NCI-H748 treated with DMSO at 0.1 percent for 48 hours (cell line): ENCODE data around the gene PLXNA2.
A peak's percentile ranks its signal among the peaks of the same experiment; 100 is the strongest.

ENCODE experiments used
- DNase-seq: peaks from one replicate; lab custom pipeline; 2025; lab: John Stamatoyannopoulos, UW

Gene PLXNA2

DNA sequence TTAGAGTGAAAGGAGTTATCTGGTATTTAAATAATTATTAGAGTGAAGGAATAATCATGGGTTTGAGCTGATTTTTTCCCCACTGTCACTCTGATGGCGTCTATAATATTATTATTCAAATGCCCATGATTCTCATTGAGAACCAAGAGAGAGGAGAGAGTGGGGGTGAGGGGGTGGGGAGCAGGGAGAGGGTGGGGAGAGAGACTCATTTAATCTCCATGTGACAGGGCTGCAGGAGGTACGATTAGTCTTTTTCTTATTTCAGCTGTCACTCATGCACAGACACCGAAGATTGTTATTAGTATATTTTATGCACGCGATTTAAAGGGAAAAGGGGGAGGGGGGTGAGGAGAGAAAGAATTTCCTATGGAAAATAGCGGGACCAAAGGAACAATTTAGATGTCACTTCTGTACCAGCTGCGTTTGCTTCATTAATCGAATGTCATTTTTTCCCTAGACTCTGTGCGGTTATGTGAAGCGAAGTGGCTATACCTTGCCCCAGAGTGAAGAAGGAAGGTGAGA lies 19.9 kb downstream of the PLXNA2 start:
- no peak for DNase-seq

GRCh38 chr1:208223136-208223535 lies 21.0 kb downstream of the PLXNA2 start:
- no peak for DNase-seq

- DNase-seq: no peak
These were observed 21.6 kb downstream of the PLXNA2 start for GRCh38 chr1:208222376-208223126.

DNA sequence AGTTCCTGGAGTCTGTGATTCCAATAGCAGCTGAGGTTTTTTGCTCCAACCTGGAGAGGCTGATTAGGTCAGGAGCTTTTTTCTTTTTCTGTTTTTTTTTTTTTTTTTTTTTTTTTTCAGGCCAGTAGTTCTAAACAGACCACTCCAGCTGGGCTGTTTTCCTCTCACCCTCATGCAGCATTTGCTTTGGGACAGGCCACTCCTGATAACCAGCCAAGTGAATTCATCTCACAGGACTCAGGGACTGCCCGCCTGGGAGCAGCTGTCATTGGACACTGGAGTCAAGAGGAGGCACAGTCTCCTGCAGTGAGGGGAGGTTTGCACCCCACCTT lies 22.9 kb downstream of the PLXNA2 start:
- DNase-seq: no peak

DNA sequence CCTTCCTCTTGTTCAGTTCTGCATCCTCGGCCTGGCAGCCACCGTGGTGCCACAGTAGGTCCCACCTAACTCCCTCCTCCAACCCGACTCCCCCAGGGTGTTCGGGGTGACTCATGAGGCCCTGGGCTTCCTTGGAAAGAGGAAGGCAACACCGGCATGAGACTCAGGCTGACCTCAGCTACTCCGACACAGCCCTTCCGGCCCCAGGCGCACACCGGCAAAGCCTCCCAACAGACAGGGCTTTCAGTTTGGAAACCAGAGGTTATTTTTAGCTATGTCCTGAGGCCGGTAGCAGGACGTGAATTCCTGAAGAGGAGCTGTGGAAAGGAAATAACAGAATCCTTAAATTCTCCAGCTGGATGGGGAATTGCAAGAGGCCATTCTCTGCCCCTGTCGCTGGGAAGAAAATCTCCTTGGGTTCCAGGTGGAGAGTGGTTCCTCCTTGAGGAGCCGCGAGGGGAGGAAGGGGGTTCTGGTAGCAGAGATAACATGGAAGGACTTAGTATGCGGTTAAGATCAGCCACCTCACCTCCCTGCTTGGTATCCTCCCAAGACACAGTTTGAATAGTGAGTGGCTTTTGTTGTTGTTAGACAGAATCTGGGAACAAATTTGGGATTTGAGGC lies 24.4 kb downstream of the PLXNA2 start:
- DNase-seq: no peak

- no peak for DNase-seq
These were observed 25.0 kb downstream of the PLXNA2 start for GRCh38 chr1:208219098-208219658.

DNA sequence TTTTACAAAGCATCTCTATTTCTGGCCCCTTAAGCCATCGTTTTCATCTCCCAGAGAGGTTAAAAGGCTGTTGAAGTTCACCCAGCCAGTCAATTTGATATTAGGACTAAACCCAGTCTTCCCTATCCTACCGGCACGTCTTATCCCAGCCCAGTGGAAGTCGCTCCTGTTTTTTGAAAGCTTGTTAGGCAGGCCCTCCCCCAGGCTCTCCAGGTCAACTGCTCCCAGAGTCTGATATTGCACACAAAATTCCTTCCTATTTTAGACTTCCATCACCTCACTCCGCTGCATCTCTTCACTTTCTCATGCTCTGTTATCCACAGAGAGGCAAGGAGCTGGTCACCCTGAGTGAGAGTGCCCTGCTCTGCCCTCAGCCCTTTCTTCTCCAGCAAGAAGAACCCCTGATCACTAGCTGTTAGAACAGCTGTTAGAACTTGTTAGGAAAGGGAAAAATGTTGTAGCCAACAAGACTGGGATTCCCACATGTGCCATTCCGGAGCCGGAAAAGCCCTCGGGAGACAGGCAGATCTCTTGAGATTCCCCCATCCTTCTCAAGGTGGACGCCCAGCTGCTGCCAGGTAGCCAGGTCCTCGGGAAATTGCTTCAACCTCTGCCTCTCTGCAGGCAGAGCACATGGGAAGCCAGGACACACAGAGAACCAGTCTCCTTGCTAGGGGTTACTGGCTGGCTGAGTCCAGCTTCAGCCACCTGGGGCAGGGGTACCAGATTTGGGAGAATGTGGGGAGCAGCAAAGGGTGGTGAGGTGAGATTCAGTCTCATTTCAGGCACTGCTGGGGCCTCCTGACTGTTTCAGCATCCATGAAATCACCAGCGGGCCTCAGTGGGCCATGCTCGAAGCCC lies 25.7 kb downstream of the PLXNA2 start:
- DNase-seq: no peak

DNA sequence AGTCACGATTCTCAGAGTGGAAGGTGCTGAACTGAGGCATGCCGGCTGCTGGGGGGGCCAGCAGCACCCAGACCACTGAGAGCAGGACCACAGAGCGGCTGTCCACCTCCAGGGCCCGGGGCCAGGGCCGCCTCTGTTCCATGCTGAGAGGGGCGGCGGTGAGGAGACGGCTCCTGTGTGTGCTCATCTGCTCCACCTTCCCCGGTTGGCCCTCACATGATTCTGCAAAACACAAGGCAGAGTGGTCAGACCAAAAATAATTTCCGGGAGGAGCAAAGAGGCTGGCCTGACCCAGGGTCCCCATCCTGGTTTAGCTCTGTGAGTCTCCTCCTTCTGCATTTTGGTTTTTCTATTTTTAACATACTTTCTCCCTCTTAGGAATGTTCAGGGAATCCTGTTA lies 26.4 kb downstream of the PLXNA2 start:
- DNase-seq: no peak

- DNase-seq: no peak
These were observed 27.4 kb downstream of the PLXNA2 start for GRCh38 chr1:208216806-208217205.

DNA sequence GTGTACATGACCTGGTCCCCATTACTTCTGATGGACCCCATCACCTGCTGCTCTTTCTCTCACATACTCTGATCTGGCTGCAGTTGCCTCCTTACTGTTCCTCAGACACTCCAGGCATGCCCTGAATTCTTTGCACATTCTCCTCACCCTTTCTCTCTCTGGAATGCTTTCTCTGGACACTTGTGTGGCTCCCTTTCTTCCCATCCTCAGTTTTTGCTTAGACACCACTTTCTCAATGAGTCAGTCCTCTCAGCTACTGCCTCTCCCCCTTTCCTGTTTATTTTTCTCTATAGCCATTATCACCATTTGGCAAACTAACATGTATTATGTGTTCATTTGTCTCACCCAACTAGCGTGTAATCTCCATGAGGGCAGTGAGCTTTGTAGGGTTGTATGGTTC lies 28.1 kb downstream of the PLXNA2 start:
- no peak for DNase-seq

DNA sequence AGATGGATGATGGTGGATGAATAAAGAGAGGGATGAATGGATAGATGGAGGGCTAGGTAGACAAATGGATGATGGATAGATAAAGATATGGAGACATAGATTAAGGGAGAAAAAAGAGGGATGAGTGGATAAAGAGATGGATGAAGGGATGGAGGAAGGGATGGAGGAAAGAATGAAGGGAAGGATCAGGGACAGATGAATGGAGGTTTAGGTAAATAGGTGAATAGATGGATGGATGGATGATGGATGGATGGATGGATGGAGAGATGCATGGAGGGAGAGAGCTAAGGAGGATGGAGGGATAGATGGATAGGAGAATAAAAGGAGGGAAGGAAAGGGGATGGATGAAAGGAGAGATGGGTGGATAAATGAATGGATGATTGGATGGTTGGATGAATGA lies 28.8 kb downstream of the PLXNA2 start:
- DNase-seq: no peak

- DNase-seq: no peak
These were observed 30.4 kb downstream of the PLXNA2 start for GRCh38 chr1:208213786-208214185.

DNA sequence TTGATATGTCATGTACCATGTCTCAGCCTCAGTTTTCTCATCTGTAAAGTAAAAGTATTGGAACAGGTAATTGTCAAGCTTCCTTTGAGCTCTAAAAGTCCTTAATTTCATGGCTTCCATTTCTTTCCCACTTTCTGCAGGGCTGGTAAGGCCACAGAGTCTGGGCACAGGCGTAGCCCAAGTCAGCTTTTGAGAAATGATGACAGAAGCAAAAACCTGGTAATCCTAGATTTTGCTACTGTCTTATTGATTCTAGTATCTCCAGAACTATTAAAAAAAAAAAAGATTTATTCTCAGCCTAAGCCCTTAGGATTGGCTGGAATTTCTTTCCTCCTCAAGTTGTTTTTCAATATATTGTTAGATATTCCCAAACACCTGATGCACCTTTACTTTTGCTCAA lies 31.3 kb downstream of the PLXNA2 start:
- no peak for DNase-seq

- DNase-seq: no peak
These were observed 32.0 kb downstream of the PLXNA2 start for GRCh38 chr1:208211921-208212843.

GRCh38 chr1:208209896-208210589 lies 34.1 kb downstream of the PLXNA2 start:
- no peak for DNase-seq

DNA sequence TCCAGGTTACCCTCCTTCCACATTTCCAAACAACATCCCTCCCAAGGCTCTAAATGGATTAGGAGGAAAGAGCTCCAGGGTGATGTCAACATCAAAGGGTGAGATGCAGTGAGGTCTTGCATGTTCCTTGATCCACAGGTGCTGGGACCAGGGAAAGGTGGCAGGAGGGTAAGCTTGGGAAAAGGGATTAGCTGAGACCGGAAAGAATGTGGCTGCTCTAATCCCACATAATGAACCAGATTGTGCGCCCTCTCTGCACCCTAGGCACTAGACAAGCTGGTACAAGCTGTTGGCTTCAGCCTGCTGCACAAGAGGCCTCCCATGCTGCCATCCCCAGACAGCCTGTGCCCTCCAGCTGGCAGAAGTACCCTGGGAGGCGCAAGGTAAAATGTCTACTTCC lies 34.9 kb downstream of the PLXNA2 start:
- DNase-seq: no peak

- no peak for DNase-seq
These were observed 36.1 kb downstream of the PLXNA2 start for GRCh38 chr1:208208132-208208487.

DNA sequence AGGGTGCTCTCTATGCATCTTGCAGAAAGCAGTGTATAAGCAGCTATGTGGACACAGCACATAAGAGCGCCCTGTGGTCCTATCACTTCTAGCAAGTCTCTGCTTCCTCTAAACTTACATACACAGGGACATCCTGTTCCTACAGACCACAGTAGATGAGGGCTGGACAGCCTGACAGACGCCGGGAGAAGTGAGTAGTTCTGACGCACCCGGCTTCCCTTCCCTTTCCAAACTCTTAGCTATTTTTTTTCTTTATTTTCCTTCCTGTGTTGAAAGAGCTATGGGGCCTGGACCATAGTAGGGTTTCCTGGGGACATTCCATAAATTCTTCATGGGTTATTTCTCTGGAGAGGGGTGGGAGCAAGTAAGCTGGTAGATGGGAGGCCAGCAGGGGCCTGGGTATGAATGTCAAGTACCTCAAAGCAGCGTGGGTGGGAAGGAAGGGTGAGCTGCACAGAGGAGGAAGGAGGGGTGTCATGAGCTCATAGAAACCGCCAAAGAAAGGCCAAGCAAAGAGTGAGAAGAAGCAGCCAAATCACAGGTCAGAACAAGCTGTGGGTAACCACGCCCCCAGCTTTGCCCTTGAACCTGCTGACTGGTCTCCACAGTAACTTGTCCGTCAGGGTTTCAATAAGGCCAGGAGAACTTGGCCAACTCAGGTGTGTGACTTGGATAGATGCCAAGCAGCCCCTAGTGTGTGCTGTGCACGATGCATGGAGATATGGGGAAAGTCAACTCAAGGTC lies 36.6 kb downstream of the PLXNA2 start:
- DNase-seq: peak; percentile 29

DNA sequence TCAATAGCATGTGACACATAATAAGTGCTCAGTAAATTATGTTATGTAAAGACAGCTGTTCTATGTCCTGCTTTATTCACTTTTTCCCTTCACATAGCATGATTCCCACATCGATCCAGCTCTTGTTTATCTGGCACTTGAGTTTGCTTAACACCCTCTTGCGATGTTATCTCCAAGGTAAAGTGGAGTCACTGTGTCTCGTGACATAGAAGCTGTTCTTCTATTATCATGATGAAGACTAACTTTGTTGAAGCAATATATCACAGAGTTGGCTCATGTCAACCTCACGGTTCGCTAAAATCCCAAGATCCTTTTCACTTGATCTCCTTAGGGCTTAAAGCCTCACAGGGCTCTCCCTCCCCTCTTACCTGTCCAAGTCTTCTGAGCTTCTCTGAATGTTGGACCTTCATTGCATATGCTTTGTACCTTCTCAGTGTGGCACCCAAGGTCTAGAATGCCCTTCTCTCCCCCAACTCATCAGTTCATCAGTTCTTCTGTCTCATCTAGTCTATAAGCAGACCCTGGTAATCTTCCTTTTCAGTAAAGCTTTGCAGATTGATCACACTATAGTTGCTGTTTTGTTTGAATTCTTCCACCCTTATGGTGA lies 38.0 kb downstream of the PLXNA2 start:
- DNase-seq: no peak
